Sigmoid colon (tissue), 7 donors: ENCODE data around the gene MUC5B. TPM values are rescaled to one million over a fixed set of nuclear protein-coding genes. Genes with fewer than 3 reads are reported as not detected.

Source experiments
- DNase-seq: peaks from one replicate; pipeline ENCODE4 v3.0.0-alpha.2; 2019
- H3K27ac ChIP-seq, 4 donors: fragments of 200-600 bp; sonication (generic); one replicate each; pipeline ENCODE4 v1.5.1; 2016 to 2019; ENCODE audit warnings: mild to moderate bottlenecking in 1 of 4
- H3K27me3 ChIP-seq, 3 donors: fragments of 200-600 bp; sonication (generic); one replicate each; pipeline ENCODE4 v1.5.1; 2019; ENCODE audit warnings: mild to moderate bottlenecking in 1 of 3
- H3K36me3 ChIP-seq, 4 donors: fragments of 200-600 bp; sonication (generic); one replicate each; pipeline ENCODE4 v1.5.1; 2016 to 2019
- H3K4me1 ChIP-seq, 4 donors: fragments of 200-600 bp; sonication (generic); one replicate each; pipeline ENCODE4 v1.5.1; 2017 to 2019
- H3K4me3 ChIP-seq, 4 donors: fragments of 200-600 bp; sonication (generic); one replicate each; pipeline ENCODE4 v1.5.1; 2017 to 2019; ENCODE audit warnings: mild to moderate bottlenecking in 2 of 4, moderate library complexity in 1 of 4
- H3K9me3 ChIP-seq, 4 donors: fragments of 200-600 bp in 3 of 4; sonication (generic) in 3 of 4; one replicate each; pipeline versions ENCODE4 v1.5.1 to v1.6.1; 2013 to 2019
- EP300 ChIP-seq, 4 donors: sonication (generic); formaldehyde crosslinking; IDR thresholded peaks; one replicate each; pipeline ENCODE4 v1.6.1; 2017; ENCODE audit warnings: antibody characterized with exemption in 4 of 4
- POLR2A ChIP-seq, 2 donors: fragments of 450-650 bp; IDR thresholded peaks; one replicate each; pipeline ENCODE4 v1.6.1; 2016; ENCODE audit warnings: antibody characterized with exemption in 2 of 2, mild to moderate bottlenecking in 2 of 2, moderate library complexity in 2 of 2
- POLR2AphosphoS5 ChIP-seq, 4 donors: sonication (generic); formaldehyde crosslinking; IDR thresholded peaks; one replicate each; pipeline ENCODE4 v1.6.1; 2017; ENCODE audit warnings: antibody characterized with exemption in 4 of 4
- WGBS, 2 donors: extraction: QIAGEN DNeasy Blood & Tissue Kit; methylation state at CpG; one replicate each; pipeline ENCODE4 v1.1.7; 2013; 5-methylcytosine and 5-hydroxymethylcytosine counted together
- intact Hi-C: fragments of 100-400 bp; cut with DNase I; formaldehyde crosslinking; loops from one replicate; pipeline ENCODE4 v1.15.1; 2023
- polyA plus RNA-seq, 3 donors: library from polyadenylated mRNA; stranded (reverse); fragments of 200-250 nt; gene quantifications; one replicate each; pipeline ENCODE4 v1.2.3, GENCODE V29; 2013
- total RNA-seq, 4 donors: library from RNA; depleted of rRNA; stranded (reverse); fragments of >200 nt; gene quantifications; one replicate each; pipeline ENCODE4 v1.1.0, GENCODE V29; 2016
- TF ChIP-seq, protein P1 (sequence below), 4 experiments: fragments of 450-650 bp in 3 of 4; fragments of 200-600 bp in 1 of 4; IDR thresholded peaks; one replicate each; pipeline ENCODE4 v1.5.1; 2016 to 2019; ENCODE audit warnings: antibody characterized with exemption in 4 of 4, mild to moderate bottlenecking in 3 of 4, moderate library complexity in 2 of 4
- donor health status: healthy with polysubstance abuse.
- donor health status: Bipolar disorder and iron deficiency.
- donor health status: healthy.

MUC5B gene
- total and polyA plus RNA-seq, 7 donors: 0.83 to 131 (median 2.8) TPM; not detected in 3

DNA sequence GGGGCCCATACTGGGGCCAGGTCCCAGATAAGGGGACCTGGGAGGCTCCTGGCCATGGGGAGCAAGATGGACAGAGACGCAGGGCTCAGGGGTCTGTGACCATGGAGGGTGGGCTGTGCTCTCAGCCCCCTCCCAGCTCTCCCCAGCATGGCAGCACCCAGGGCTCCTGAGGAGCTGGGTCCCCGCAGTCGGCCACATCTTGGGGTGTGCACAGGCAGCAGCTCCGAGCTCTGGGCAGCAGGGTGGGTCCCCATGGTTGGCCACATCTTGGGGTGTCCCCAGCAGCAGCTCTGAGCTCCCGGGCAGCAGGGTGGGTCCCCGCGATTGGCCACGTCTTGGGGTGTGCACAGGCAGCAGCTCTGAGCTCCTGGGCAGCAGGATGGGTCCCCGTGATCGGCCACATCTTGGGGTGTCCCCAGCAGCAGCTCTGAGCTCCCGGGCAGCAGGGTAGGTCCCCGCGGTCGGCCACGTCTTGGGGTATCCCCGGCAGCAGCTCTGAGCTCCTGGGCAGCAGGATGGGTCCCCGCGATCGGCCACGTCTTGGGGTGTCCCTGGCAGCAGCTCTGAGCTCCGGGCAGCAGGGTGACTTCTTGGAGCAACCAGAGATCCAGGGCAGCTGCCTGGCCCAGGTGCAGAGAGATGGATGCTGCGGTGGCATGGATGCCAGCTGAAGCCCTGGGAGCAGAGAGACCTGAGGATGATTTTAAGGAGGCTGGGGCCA, 18.3 kb upstream of the MUC5B start:
- WGBS, 2 donors: 88 to 91% methylated on average over 22 of the region's 22 CpGs
- intact Hi-C loops: loop anchor here (5.0 kb wide), 1 partner anchor 98 kb away; no protein-coding TSS in a partner anchor
- Histone ChIP-seq H3K9me3 (no peaks in the 10 kb centered on the region), H3K36me3 (no peaks in the 10 kb centered on the region), H3K4me1 (peaks cover 0 to 7% (median 3%) of the 10 kb centered on the region in 4 donors), H3K27ac (no peak overlapping the region), H3K4me3 (no peak overlapping the region), H3K27me3 (peaks cover 3 to 40% (median 14%) of the 10 kb centered on the region in 3 donors)
- TF ChIP-seq POLR2A (IDR thresholded peaks at IDR 0.05) (no peak), POLR2AphosphoS5 (IDR thresholded peaks at IDR 0.05) (no peak), EP300 (IDR thresholded peaks at IDR 0.05) (no peak)
- TF ChIP-seq, protein P1, sequence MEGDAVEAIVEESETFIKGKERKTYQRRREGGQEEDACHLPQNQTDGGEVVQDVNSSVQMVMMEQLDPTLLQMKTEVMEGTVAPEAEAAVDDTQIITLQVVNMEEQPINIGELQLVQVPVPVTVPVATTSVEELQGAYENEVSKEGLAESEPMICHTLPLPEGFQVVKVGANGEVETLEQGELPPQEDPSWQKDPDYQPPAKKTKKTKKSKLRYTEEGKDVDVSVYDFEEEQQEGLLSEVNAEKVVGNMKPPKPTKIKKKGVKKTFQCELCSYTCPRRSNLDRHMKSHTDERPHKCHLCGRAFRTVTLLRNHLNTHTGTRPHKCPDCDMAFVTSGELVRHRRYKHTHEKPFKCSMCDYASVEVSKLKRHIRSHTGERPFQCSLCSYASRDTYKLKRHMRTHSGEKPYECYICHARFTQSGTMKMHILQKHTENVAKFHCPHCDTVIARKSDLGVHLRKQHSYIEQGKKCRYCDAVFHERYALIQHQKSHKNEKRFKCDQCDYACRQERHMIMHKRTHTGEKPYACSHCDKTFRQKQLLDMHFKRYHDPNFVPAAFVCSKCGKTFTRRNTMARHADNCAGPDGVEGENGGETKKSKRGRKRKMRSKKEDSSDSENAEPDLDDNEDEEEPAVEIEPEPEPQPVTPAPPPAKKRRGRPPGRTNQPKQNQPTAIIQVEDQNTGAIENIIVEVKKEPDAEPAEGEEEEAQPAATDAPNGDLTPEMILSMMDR (IDR thresholded peaks at IDR 0.05): no peak
- peak; percentile 57 for DNase-seq

DNA sequence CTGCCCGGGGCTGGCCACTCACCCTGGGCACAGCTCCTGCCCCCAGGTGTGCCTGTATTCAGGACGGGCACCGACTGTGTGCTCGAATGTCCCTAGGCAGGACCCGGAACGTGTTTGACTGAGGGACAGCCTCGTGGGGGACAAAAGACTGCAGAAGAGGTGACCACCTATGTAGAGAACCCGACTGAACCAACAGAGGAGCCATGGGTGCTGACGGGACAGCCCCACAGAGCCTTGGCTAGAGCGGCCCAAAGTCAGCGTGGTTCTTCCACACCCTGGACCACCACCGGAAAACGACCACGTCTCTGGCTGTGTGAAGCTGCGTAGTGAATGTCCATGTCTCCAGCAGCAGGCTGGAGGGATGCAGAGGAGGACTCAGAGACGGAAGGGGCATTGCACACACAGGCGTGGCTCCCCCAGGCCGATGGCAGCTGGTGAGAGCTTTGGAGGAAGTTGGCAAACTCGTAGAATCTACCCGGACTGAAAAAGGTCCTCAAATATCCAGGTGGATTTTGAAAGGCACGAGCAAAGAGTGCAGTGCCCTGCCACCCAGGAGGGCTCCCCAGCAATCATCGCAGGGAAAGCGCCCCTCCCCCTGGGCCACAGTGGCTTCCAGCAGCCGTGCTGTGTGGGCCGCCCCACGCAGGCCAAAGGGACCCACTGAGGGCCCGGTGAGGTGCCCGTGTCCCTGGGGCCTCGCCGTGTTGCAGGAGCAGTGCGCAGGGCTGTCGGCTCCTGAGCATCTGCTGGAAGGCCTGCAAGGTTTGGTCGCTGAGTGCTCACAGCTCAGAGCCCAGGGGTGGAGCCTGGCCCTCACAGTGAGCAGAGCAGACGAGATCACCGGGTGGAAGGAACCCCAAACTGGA, 17.5 kb upstream of the MUC5B start:
- peak; percentile 58 for DNase-seq
- WGBS, 2 donors: 70 to 73% methylated on average over 35 of the region's 35 CpGs
- Histone ChIP-seq H3K4me1 (peaks cover 0 to 7% (median 3%) of the 10 kb centered on the region in 4 donors), H3K27ac (no peak overlapping the region), H3K36me3 (no peaks in the 10 kb centered on the region), H3K27me3 (peaks cover 3 to 32% (median 7%) of the 10 kb centered on the region in 3 donors), H3K9me3 (no peaks in the 10 kb centered on the region), H3K4me3 (no peak overlapping the region)
- no peak for TF ChIP-seq EP300 (IDR thresholded peaks at IDR 0.05)
- TF ChIP-seq, protein P1 (IDR thresholded peaks at IDR 0.05): no peak
- no peak for TF ChIP-seq POLR2AphosphoS5 (IDR thresholded peaks at IDR 0.05)
- TF ChIP-seq POLR2A (IDR thresholded peaks at IDR 0.05): no peak
- intact Hi-C loops: no loop called here

DNA sequence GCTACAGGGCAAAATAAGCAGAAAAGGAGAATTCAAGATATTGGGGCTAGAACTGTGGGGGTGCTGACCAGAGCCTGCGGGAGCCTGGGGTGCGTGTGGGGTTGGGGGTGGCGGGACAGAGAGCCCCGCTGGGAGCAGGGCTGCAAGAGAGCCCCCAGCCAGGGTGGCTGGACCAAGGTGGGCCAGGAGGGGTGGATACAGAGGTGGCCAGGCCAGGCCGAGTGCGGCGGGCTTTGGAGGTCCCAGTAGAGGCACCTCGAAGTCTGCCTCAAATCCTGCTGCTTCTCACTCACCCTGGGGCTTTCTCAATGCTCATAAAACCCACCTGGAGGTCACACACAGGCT, 16.9 kb upstream of the MUC5B start:
- DNase-seq: no peak
- no peak overlapping the region for H3K27ac ChIP-seq
- H3K4me3 ChIP-seq: no peak overlapping the region
- peaks cover 3 to 25% (median 7%) of the 10 kb centered on the region in 3 donors for H3K27me3 ChIP-seq
- peaks cover 0 to 7% (median 3%) of the 10 kb centered on the region in 4 donors for H3K4me1 ChIP-seq
- no peaks in the 10 kb centered on the region for H3K36me3 ChIP-seq
- peaks cover 0 to 5% (median 0%) of the 10 kb centered on the region in 4 donors for H3K9me3 ChIP-seq
- intact Hi-C loops: no loop called here
- TF ChIP-seq EP300 (IDR thresholded peaks at IDR 0.05) (no peak), POLR2AphosphoS5 (IDR thresholded peaks at IDR 0.05) (no peak), POLR2A (IDR thresholded peaks at IDR 0.05) (no peak)
- TF ChIP-seq, protein P1 (IDR thresholded peaks at IDR 0.05): no peak
- WGBS, 2 donors: 93 to 94% methylated on average over 8 of the region's 8 CpGs

DNA sequence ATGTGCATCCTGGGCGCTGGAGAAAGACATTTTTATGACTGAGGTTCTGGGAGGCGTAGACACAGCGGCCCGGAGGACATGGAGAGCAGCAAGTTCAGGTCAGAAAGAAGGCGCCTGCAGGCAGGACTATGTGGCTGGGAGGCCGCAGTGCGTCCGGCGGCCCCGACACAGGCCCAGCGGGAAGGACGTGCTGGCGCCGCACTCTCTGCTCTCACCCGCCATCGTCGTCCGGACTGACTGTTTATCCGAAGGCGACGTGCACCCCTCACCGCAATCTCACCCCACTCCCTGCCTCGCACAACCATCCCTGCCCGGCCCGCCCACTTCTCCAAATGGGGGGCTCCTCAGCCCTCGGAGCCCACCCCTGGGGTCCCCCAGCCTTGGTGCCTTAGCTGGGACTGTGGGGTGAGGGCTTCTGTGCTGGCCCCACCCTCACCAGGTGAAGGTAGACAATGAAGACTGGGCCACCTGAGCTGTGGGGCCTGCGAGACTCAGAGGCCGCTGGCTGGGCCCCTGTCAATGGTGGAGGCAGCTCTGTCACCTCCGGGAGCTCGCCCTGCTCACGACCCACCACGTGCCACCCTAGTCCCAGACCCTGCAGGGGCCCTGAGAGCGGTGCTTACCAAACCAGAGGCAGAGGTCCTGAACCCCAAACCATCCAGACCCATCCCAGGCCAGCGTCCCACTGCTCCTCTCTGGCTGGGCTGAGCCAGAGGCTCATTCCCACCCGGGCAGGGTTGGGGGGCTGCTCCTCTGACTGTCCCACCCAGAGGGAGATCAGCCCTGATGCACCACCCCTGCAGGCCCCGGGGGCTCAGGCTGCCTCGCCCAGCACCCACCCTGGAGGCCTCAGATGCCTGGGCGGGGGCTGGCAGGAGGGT, 16.2 kb upstream of the MUC5B start:
- 88 to 90% methylated on average over 38 of the region's 38 CpGs for WGBS, 2 donors
- no peak overlapping the region for H3K27ac ChIP-seq
- peaks cover 3 to 22% (median 7%) of the 10 kb centered on the region in 3 donors for H3K27me3 ChIP-seq
- intact Hi-C loops: no loop called here
- peak; percentile 48 for DNase-seq
- H3K9me3 ChIP-seq: peaks cover 0 to 6% (median 3%) of the 10 kb centered on the region in 4 donors
- H3K36me3 ChIP-seq: no peaks in the 10 kb centered on the region
- H3K4me3 ChIP-seq: no peak overlapping the region
- TF ChIP-seq POLR2AphosphoS5 (IDR thresholded peaks at IDR 0.05): no peak
- no peak for TF ChIP-seq EP300 (IDR thresholded peaks at IDR 0.05)
- TF ChIP-seq, protein P1 (IDR thresholded peaks at IDR 0.05): no peak
- no peak for TF ChIP-seq POLR2A (IDR thresholded peaks at IDR 0.05)
- peaks cover 0 to 7% (median 3%) of the 10 kb centered on the region in 4 donors for H3K4me1 ChIP-seq
